ENCODE data around the gene RAD9A.
A peak's percentile ranks its signal among the peaks of the same experiment; 100 is the strongest.
"Not testable (repeated sequence)": the region's sequence is repeated elsewhere in the genome, so short reads cannot be mapped to it uniquely, and the experiment has no call there.

RAD9A gene

DNA sequence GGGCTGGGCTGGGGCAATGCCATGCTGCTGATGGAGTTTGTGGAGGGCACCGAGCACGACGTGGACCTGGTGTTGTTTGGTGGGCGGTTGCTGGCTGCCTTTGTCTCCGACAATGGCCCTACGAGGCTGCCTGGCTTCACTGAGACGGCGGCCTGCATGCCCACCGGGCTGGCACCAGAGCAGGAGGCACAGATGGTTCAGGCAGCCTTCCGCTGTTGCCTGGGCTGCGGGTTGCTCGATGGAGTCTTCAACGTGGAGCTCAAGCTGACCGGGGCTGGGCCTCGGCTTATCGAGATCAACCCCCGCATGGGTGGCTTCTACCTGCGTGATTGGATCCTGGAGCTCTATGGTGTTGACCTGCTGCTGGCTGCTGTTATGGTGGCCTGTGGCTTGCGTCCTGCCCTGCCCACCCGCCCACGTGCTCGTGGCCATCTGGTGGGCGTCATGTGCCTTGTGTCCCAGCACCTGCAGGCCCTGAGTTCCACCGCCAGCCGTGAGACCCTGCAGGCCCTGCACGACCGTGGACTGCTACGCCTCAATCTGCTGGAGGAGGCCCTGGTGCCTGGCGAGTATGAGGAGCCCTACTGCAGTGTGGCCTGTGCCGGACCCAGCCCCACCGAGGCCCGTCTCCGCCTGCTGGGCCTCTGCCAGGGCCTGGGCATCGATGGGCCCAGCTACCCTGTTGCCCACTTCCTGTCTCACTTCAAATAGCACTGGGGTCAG lies 32.3 kb downstream of the RAD9A start:
- Histone ChIP-seq H3K9ac (ENCODE audit: low read depth, low read length) (no peak overlapping the region), H3K27ac (ENCODE audit: low read depth, low read length) (no peak overlapping the region), H3K27me3 (ENCODE audit: control insufficient read depth, insufficient read depth, low read length) (no peaks in the 10 kb centered on the region; the same call in 1 of the 2 replicates), H3K36me3 (ENCODE audit: control insufficient read depth, insufficient read depth, low read length) (no peaks in the 10 kb centered on the region), H3K4me3 (ENCODE audit: low read depth, low read length) (no peak overlapping the region), H3K4me1 (ENCODE audit: control insufficient read depth, insufficient read depth, low read length) (0 out of 2 replicates have a peak, but pooled peaks cover 4% of the 10 kb centered on the region), H3K9me3 (ENCODE audit: control insufficient read depth, insufficient read depth, low read length) (no peaks in the 10 kb centered on the region)

GRCh38 chr11:67427364-67427859 lies 35.6 kb downstream of the RAD9A start:
- not testable (repeated sequence) for H3K27me3 ChIP-seq (ENCODE audit: control insufficient read depth, insufficient read depth, low read length); H3K9me3 ChIP-seq (ENCODE audit: control insufficient read depth, insufficient read depth, low read length); H3K4me1 ChIP-seq (ENCODE audit: control insufficient read depth, insufficient read depth, low read length)
- H3K27ac ChIP-seq (ENCODE audit: low read depth, low read length), result peak overlapping the region; percentile 42
- H3K4me3 ChIP-seq (ENCODE audit: low read depth, low read length), result peak overlapping the region; percentile 89
- peaks cover 12% of the 10 kb centered on the region for H3K36me3 ChIP-seq (ENCODE audit: control insufficient read depth, insufficient read depth, low read length)
- peak overlapping the region; percentile 12; the same call in 1 of the 2 replicates for H3K9ac ChIP-seq (ENCODE audit: low read depth, low read length)

- peaks cover 21% of the 10 kb centered on the region for H3K36me3 ChIP-seq (ENCODE audit: control insufficient read depth, insufficient read depth, low read length)
- no peaks in the 10 kb centered on the region for H3K9me3 ChIP-seq (ENCODE audit: control insufficient read depth, insufficient read depth, low read length)
- no peaks in the 10 kb centered on the region for H3K27me3 ChIP-seq (ENCODE audit: control insufficient read depth, insufficient read depth, low read length)
- H3K9ac ChIP-seq (ENCODE audit: low read depth, low read length), result peak within 1 kb of the TSS; percentile 64
- H3K27ac ChIP-seq (ENCODE audit: low read depth, low read length), result peak within 1 kb of the TSS; percentile 67
- 0 out of 2 replicates have a peak, but pooled peaks cover 4% of the 10 kb centered on the region for H3K4me1 ChIP-seq (ENCODE audit: control insufficient read depth, insufficient read depth, low read length)
- H3K4me3 ChIP-seq (ENCODE audit: low read depth, low read length), result peak within 1 kb of the TSS; percentile 89
Observed at GRCh38 chr11:67428052-67429001, 36.5 kb downstream of the RAD9A start, which contains the start of gene RPS6KB2. RPS6KB2 (plus strand) TSS chr11:67428494; CDS start chr11:67428546, 52 bp downstream.

- Histone ChIP-seq H3K4me1 (ENCODE audit: control insufficient read depth, insufficient read depth, low read length) (0 out of 2 replicates have a peak, but pooled peaks cover 4% of the 10 kb centered on the region), H3K36me3 (ENCODE audit: control insufficient read depth, insufficient read depth, low read length) (peaks cover 29% of the 10 kb centered on the region), H3K4me3 (ENCODE audit: low read depth, low read length) (peak overlapping the region; percentile 89), H3K27me3 (ENCODE audit: control insufficient read depth, insufficient read depth, low read length) (no peaks in the 10 kb centered on the region), H3K9ac (ENCODE audit: low read depth, low read length) (no peak overlapping the region), H3K9me3 (ENCODE audit: control insufficient read depth, insufficient read depth, low read length) (no peaks in the 10 kb centered on the region), H3K27ac (ENCODE audit: low read depth, low read length) (no peak overlapping the region)
Observed at GRCh38 chr11:67429038-67429668, 37.4 kb downstream of the RAD9A start.

- Histone ChIP-seq H3K9me3 (ENCODE audit: control insufficient read depth, insufficient read depth, low read length) (no peaks in the 10 kb centered on the region), H3K27me3 (ENCODE audit: control insufficient read depth, insufficient read depth, low read length) (no peaks in the 10 kb centered on the region), H3K27ac (ENCODE audit: low read depth, low read length) (no peak overlapping the region), H3K4me1 (ENCODE audit: control insufficient read depth, insufficient read depth, low read length) (0 out of 2 replicates have a peak, but pooled peaks cover 4% of the 10 kb centered on the region), H3K36me3 (ENCODE audit: control insufficient read depth, insufficient read depth, low read length) (peaks cover 35% of the 10 kb centered on the region), H3K4me3 (ENCODE audit: low read depth, low read length) (no peak overlapping the region), H3K9ac (ENCODE audit: low read depth, low read length) (no peak overlapping the region)
Observed at GRCh38 chr11:67429722-67430121, 37.9 kb downstream of the RAD9A start.

DNA sequence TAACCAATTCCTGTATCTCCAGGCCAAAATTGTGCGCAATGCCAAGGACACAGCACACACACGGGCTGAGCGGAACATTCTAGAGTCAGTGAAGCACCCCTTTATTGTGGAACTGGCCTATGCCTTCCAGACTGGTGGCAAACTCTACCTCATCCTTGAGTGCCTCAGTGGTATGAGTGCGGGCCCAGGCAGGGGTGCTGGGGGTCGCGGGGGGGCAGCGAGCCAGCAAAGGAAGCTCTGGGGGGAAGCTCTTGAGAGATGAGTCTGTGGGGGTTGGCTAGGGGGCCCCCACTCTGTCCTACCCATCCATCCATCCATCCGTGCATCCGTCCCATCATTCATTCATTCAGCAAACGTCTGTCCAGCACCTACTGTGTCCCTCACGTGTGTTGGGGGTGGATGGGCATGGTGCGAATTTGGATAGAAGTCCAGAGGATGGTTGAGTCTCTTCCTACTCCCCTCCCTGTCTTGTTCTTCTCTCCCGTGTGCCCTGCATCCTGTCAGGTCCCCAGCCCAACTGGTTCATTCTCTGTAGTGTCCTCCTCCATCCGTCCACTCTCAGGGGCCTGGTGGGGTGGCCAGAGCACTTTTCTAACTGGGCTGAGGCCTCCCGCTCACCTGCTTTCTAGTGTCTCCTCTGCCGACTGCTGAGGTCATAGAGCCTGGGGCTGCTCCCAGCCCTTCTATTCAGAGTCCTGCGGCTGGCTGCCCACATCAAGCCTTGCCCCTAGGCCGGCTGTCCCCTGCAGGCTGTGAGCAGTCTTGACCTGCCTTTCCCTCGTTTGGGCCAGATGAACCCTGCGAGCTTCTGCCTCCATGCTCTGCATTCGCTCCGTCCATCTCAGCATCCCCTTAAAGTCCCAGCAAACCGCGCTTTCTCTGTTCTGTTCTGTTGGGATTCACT lies 39.8 kb downstream of the RAD9A start:
- Histone ChIP-seq H3K27ac (ENCODE audit: low read depth, low read length) (no peak overlapping the region), H3K9ac (ENCODE audit: low read depth, low read length) (no peak overlapping the region), H3K36me3 (ENCODE audit: control insufficient read depth, insufficient read depth, low read length) (peaks cover 40% of the 10 kb centered on the region), H3K4me3 (ENCODE audit: low read depth, low read length) (no peak overlapping the region), H3K4me1 (ENCODE audit: control insufficient read depth, insufficient read depth, low read length) (peaks cover 8% of the 10 kb centered on the region), H3K27me3 (ENCODE audit: control insufficient read depth, insufficient read depth, low read length) (no peaks in the 10 kb centered on the region), H3K9me3 (ENCODE audit: control insufficient read depth, insufficient read depth, low read length) (no peaks in the 10 kb centered on the region)

DNA sequence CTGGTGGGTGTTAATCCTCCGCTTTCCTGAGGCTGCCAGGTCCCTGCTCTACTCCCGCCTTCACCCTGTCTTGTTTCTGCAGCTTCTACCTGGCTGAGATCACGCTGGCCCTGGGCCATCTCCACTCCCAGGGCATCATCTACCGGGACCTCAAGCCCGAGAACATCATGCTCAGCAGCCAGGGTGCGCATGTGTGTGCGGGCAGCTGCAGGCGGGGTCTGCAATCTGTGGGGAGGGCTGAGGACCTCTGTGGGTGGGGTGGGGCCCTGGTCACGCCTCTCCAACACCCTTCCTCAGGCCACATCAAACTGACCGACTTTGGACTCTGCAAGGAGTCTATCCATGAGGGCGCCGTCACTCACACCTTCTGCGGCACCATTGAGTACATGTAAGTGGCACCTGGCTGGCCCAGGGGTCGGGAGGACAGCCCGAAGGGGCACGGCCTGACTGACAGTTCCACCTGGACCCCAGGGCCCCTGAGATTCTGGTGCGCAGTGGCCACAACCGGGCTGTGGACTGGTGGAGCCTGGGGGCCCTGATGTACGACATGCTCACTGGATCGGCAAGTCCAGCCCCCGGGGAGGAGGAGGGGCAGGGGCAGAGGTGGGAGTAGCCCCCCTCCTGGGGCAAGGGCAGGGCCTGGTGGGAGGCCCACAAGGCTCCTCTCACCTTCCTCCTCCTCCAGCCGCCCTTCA lies 41.0 kb downstream of the RAD9A start:
- Histone ChIP-seq H3K9ac (ENCODE audit: low read depth, low read length) (no peak overlapping the region), H3K36me3 (ENCODE audit: control insufficient read depth, insufficient read depth, low read length) (peaks cover 43% of the 10 kb centered on the region), H3K4me3 (ENCODE audit: low read depth, low read length) (no peak overlapping the region), H3K27me3 (ENCODE audit: control insufficient read depth, insufficient read depth, low read length) (no peaks in the 10 kb centered on the region), H3K9me3 (ENCODE audit: control insufficient read depth, insufficient read depth, low read length) (no peaks in the 10 kb centered on the region), H3K4me1 (ENCODE audit: control insufficient read depth, insufficient read depth, low read length) (peaks cover 14% of the 10 kb centered on the region), H3K27ac (ENCODE audit: low read depth, low read length) (no peak overlapping the region)

GRCh38 chr11:67433536-67434394 lies 42.0 kb downstream of the RAD9A start:
- peaks cover 17% of the 10 kb centered on the region for H3K4me1 ChIP-seq (ENCODE audit: control insufficient read depth, insufficient read depth, low read length)
- H3K9me3 ChIP-seq (ENCODE audit: control insufficient read depth, insufficient read depth, low read length), result no peaks in the 10 kb centered on the region
- no peak overlapping the region for H3K9ac ChIP-seq (ENCODE audit: low read depth, low read length)
- no peak overlapping the region for H3K4me3 ChIP-seq (ENCODE audit: low read depth, low read length)
- no peak overlapping the region for H3K27ac ChIP-seq (ENCODE audit: low read depth, low read length)
- peaks cover 52% of the 10 kb centered on the region for H3K36me3 ChIP-seq (ENCODE audit: control insufficient read depth, insufficient read depth, low read length)
- H3K27me3 ChIP-seq (ENCODE audit: control insufficient read depth, insufficient read depth, low read length), result no peaks in the 10 kb centered on the region

DNA sequence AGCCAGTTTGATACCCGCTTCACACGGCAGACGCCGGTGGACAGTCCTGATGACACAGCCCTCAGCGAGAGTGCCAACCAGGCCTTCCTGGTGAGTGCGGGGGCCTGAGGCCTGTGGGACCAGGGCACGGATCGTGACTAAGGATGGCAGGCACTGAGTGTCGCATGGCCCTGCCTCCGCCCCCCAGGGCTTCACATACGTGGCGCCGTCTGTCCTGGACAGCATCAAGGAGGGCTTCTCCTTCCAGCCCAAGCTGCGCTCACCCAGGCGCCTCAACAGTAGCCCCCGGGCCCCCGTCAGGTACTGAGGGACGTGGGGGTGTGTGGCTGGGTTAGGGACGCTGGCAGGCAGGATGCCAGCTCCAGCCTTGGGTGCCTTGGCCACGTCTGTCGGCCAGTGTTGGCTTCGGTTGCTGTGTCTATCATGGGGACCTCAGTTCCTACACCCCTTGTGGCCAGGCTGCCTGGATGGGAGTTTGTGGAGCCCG lies 42.7 kb downstream of the RAD9A start:
- no peaks in the 10 kb centered on the region for H3K9me3 ChIP-seq (ENCODE audit: control insufficient read depth, insufficient read depth, low read length)
- H3K36me3 ChIP-seq (ENCODE audit: control insufficient read depth, insufficient read depth, low read length), result peaks cover 58% of the 10 kb centered on the region
- no peak overlapping the region for H3K27ac ChIP-seq (ENCODE audit: low read depth, low read length)
- peaks cover 17% of the 10 kb centered on the region for H3K4me1 ChIP-seq (ENCODE audit: control insufficient read depth, insufficient read depth, low read length)
- no peak overlapping the region for H3K4me3 ChIP-seq (ENCODE audit: low read depth, low read length)
- no peaks in the 10 kb centered on the region for H3K27me3 ChIP-seq (ENCODE audit: control insufficient read depth, insufficient read depth, low read length)
- H3K9ac ChIP-seq (ENCODE audit: low read depth, low read length), result no peak overlapping the region

All from HUES48 (cell line).